T-helper 2 cell (primary cell): ENCODE data around the gene ANO4.
A peak's percentile ranks its signal among the peaks of the same experiment; 100 is the strongest.
"Not testable (repeated sequence)": the region's sequence is repeated elsewhere in the genome, so short reads cannot be mapped to it uniquely, and the experiment has no call there.

Experiments
- DNase-seq, 5 experiments: peaks; one replicate each; pipeline versions ENCODE4 v3.0.0 to v3.0.0-alpha.2; 2012 to 2022

The ANO4 gene

GRCh38 chr12:101050631-101051030 is 256.1 kb downstream of the ANO4 start:
- no peak for DNase-seq

GRCh38 chr12:101051151-101051550 is 256.6 kb downstream of the ANO4 start:
- no peak for DNase-seq

GRCh38 chr12:101051901-101052550 is 257.4 kb downstream of the ANO4 start:
- DNase-seq: no peak

GRCh38 chr12:101053203-101053602 is 258.6 kb downstream of the ANO4 start:
- no peak for DNase-seq

- DNase-seq: no peak
These were observed 261.4 kb downstream of the ANO4 start for GRCh38 chr12:101055940-101056339.

- not testable (repeated sequence) for DNase-seq
These were observed 267.9 kb downstream of the ANO4 start for GRCh38 chr12:101062508-101062907.

- DNase-seq: no peak
These were observed 270.1 kb downstream of the ANO4 start for GRCh38 chr12:101064721-101065120.

- DNase-seq: peak in 1 of 5 experiments; percentile 56
These were observed 271.9 kb downstream of the ANO4 start for GRCh38 chr12:101066489-101066888.

GRCh38 chr12:101068402-101068801 is 273.8 kb downstream of the ANO4 start:
- no peak for DNase-seq

GRCh38 chr12:101068836-101069235 is 274.3 kb downstream of the ANO4 start:
- DNase-seq: no peak

GRCh38 chr12:101074940-101075680 is 280.5 kb downstream of the ANO4 start:
- DNase-seq: peak in 1 of 5 experiments; percentile 53

- no peak for DNase-seq
These were observed 282.3 kb downstream of the ANO4 start for GRCh38 chr12:101076921-101077320.

GRCh38 chr12:101077791-101078528 is 283.4 kb downstream of the ANO4 start:
- peak in 1 of 5 experiments; percentile 77 for DNase-seq

GRCh38 chr12:101078536-101079285 is 284.1 kb downstream of the ANO4 start:
- peak in 1 of 5 experiments; percentile 69 for DNase-seq

GRCh38 chr12:101082706-101083105 is 288.1 kb downstream of the ANO4 start:
- DNase-seq: no peak

GRCh38 chr12:101086490-101087135 is 292.0 kb downstream of the ANO4 start:
- no peak for DNase-seq

- DNase-seq: no peak
These were observed 293.3 kb downstream of the ANO4 start for GRCh38 chr12:101087920-101088319.

GRCh38 chr12:101089271-101089670 is 294.7 kb downstream of the ANO4 start:
- DNase-seq: no peak

- not testable (repeated sequence) for DNase-seq
These were observed 295.6 kb downstream of the ANO4 start for GRCh38 chr12:101090222-101090621.

GRCh38 chr12:101097829-101098580 is 303.4 kb downstream of the ANO4 start:
- no peak for DNase-seq

- no peak for DNase-seq
These were observed 312.6 kb downstream of the ANO4 start for GRCh38 chr12:101107032-101107763.
